Osteocyte (in vitro differentiated cells): ENCODE measurements around the gene PDLIM5. TPM values are rescaled to one million over a fixed set of nuclear protein-coding genes. Genes with fewer than 3 reads are reported as not detected.

ENCODE experiments used
- DNase-seq: peaks from one replicate; pipeline ENCODE4 v3.0.0; 2021; ENCODE audit warnings: mixed read lengths; ENCODE audit not compliant: unreplicated experiment; ENCODE audit errors: extremely low spot score
- H3K27ac Mint-ChIP-seq: one replicate; pipeline ENCODE4 v1.8.0; 2021; ENCODE audit warnings: mild to moderate bottlenecking, mixed read lengths; ENCODE audit not compliant: unreplicated experiment
- H3K27me3 Mint-ChIP-seq: one replicate; pipeline ENCODE4 v1.8.0; 2021; ENCODE audit warnings: mixed read lengths; ENCODE audit not compliant: unreplicated experiment
- H3K36me3 Mint-ChIP-seq: one replicate; pipeline ENCODE4 v1.8.0; 2021; ENCODE audit warnings: mixed read lengths; ENCODE audit not compliant: unreplicated experiment
- H3K4me1 Mint-ChIP-seq: one replicate; pipeline ENCODE4 v1.8.0; 2021; ENCODE audit warnings: mixed read lengths; ENCODE audit not compliant: unreplicated experiment
- H3K4me3 Mint-ChIP-seq: one replicate; pipeline ENCODE4 v1.8.0; 2021; ENCODE audit warnings: mild to moderate bottlenecking, moderate library complexity, mixed read lengths; ENCODE audit not compliant: unreplicated experiment
- H3K9me3 Mint-ChIP-seq: one replicate; pipeline ENCODE4 v1.8.0; 2021; ENCODE audit warnings: mixed read lengths; ENCODE audit not compliant: unreplicated experiment
- total RNA-seq: library from RNA; stranded (reverse); gene quantifications from 2 replicates; pipeline ENCODE4 v1.2.1, GENCODE V29; 2021
- TF ChIP-seq, protein P1 (sequence below): fragments of 200-600 bp; sonication (generic); IDR thresholded peaks from 2 replicates; pipeline ENCODE4 v1.5.0; 2021; ENCODE audit warnings: antibody characterized with exemption, mild to moderate bottlenecking, moderate library complexity

The PDLIM5 gene
- total RNA-seq, 1 donor from 2014 or later = 324 TPM

DNA sequence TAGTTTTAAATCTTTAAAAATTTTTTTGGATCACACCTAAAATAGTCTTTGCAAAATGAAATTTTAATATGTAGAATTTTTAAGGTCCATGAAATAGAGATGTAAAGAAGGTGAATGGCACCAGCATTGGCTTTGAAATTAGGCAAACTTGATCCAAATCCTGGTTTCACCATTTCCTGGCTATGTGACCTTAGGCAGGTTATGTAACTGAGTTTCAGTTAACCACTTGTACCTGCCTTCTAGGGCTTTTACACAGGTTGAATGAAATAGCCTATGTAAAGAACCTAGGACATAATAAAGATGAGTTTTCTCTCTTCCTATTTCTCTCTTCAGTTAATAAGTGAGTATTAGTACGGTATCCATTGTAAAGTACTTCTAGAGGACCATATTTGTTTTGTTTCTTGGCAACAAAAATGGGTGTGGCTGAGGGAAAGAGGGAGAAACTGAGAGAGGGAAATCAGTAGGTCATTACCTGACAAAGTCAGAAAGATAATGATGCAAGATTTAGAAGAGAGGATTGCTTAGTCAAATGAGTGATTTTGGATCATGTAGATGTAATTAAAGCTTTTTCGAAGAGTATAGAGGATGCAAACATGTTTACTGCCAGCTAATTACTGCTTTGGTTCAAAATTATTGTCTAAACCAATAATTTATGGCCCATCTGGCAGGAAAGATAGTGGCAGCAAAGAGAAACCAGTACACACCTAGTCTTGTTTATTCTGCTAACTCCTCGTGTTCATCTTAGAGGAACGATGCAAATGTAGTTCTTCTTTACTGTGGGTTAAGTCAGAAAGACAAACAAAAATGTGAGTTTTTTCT is 81.9 kb downstream of the PDLIM5 start:
- H3K27ac Mint-ChIP-seq = peak overlapping the region; percentile 97
- no peaks in the 10 kb centered on the region for H3K27me3 Mint-ChIP-seq
- TF ChIP-seq, protein P1, sequence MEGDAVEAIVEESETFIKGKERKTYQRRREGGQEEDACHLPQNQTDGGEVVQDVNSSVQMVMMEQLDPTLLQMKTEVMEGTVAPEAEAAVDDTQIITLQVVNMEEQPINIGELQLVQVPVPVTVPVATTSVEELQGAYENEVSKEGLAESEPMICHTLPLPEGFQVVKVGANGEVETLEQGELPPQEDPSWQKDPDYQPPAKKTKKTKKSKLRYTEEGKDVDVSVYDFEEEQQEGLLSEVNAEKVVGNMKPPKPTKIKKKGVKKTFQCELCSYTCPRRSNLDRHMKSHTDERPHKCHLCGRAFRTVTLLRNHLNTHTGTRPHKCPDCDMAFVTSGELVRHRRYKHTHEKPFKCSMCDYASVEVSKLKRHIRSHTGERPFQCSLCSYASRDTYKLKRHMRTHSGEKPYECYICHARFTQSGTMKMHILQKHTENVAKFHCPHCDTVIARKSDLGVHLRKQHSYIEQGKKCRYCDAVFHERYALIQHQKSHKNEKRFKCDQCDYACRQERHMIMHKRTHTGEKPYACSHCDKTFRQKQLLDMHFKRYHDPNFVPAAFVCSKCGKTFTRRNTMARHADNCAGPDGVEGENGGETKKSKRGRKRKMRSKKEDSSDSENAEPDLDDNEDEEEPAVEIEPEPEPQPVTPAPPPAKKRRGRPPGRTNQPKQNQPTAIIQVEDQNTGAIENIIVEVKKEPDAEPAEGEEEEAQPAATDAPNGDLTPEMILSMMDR = no peak
- H3K9me3 Mint-ChIP-seq = no peaks in the 10 kb centered on the region
- H3K36me3 Mint-ChIP-seq = peaks cover 2% of the 10 kb centered on the region
- no peak for DNase-seq
- H3K4me3 Mint-ChIP-seq = no peak overlapping the region
- H3K4me1 Mint-ChIP-seq = peaks cover 91% of the 10 kb centered on the region

DNA sequence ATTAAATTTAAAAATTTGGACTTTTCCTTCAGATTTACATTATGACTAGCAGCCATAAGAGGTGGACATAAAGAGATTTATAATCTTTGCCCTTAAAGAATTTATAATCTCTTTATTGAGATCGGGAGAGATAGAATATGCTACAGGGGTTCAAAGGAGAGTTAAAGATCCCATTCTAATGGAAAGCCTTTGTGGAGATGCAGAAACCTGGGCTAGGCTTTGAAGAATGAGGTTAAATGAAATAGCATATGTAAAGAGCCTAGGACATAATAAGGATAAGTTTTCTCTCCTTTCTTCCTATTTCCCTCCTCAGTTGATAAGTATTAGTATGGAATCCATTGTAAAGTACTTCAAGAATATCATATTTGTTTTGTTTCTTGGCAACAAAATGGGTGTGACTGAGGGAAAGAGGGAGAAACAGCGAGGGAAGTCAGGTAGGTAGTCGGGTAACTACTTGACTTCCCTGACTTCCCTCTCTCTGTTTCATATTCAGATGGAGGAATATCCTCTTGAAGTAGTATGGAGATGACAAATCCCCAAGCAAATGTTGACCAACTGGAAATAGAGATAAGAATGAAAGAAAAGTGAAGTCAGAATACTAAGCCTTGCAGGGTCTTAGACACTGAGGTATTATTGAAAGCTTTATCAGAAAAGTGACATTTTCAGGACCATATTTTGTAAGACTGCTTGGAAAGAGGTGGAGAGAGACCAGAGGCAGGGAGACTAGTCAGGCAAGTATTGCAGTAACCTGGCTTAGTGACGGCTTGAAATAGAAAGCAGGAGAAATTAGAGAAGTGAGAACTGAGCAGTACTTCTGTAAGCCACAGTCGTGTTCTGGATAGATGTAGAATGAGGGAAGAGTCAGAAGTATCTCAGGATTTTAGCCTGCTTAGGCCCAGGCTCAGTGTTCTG is 82.9 kb downstream of the PDLIM5 start:
- H3K27ac Mint-ChIP-seq = peak overlapping the region; percentile 97
- H3K27me3 Mint-ChIP-seq = no peaks in the 10 kb centered on the region
- H3K9me3 Mint-ChIP-seq = no peaks in the 10 kb centered on the region
- no peak for DNase-seq
- TF ChIP-seq, protein P1 = no peak
- H3K4me1 Mint-ChIP-seq = peaks cover 92% of the 10 kb centered on the region
- H3K36me3 Mint-ChIP-seq = peaks cover 5% of the 10 kb centered on the region
- no peak overlapping the region for H3K4me3 Mint-ChIP-seq

DNA sequence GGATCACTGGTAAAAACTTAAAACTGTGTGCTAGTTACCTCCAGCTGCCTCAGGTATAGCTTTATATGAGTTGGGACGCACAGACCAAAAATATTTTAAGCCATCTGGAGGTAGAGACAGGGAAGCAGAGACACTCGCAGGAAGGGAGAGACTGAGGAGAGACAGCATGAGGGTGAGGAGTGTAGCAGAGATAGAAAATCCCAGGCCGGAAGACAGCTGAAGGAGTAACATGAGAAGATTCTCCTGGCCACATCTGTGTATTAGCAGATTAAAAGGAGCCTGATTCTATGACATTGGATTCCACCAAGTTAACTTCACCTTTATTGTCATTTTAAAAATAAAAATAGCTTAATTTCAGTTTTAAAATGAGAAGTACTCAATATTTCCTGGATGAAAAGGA is 84.3 kb downstream of the PDLIM5 start:
- H3K4me3 Mint-ChIP-seq = no peak overlapping the region
- H3K36me3 Mint-ChIP-seq = peaks cover 13% of the 10 kb centered on the region
- peaks cover 89% of the 10 kb centered on the region for H3K4me1 Mint-ChIP-seq
- H3K27ac Mint-ChIP-seq = peak overlapping the region; percentile 97
- DNase-seq = no peak
- H3K9me3 Mint-ChIP-seq = no peaks in the 10 kb centered on the region
- TF ChIP-seq, protein P1 = no peak
- H3K27me3 Mint-ChIP-seq = no peaks in the 10 kb centered on the region

- TF ChIP-seq, protein P1 = no peak
- Mint-ChIP-seq H3K27me3 (no peaks in the 10 kb centered on the region), H3K27ac (peak overlapping the region; percentile 97), H3K4me1 (peaks cover 88% of the 10 kb centered on the region), H3K9me3 (no peaks in the 10 kb centered on the region), H3K36me3 (peaks cover 13% of the 10 kb centered on the region), H3K4me3 (no peak overlapping the region)
- no peak for DNase-seq
Observed at GRCh38 chr4:94536649-94537469, 85.1 kb downstream of the PDLIM5 start.
